Heart left ventricle (tissue), 13 donors: ENCODE data around the gene VSIG2.

ENCODE experiments used
- POLR2A ChIP-seq, 2 donors: fragments of 450-650 bp; IDR thresholded peaks; one replicate each; pipeline ENCODE4 v1.6.1; 2017; ENCODE audit warnings: antibody characterized with exemption in 2 of 2, mild to moderate bottlenecking in 2 of 2, moderate library complexity in 2 of 2
- TF ChIP-seq, protein P1 (sequence below), 12 donors: fragments of 200-600 bp; sonication (generic) in 4 of 12; IDR thresholded peaks; one replicate each; pipeline versions ENCODE4 v1.5.0 to v1.8.0; 2018 to 2022; ENCODE audit warnings: antibody characterized with exemption in 12 of 12, mild to moderate bottlenecking in 5 of 12
- donor health status: ischemic (EF 13 %, LVEDD 7.1; RV severe dilation, severe dysfunction).
- donor health status: DM: no; HTN: yes; CAD: no.
- donor health status: DM: no; HTN: no; CAD: no.
- donor health status: ischemic (EF 25% LVEDD 6.9; RV normal size, moderate dysfunction).
- donor health status: ischemic (EF 25% LVEDD 5.7; RV mildly dilated, moderate dysfunction).
- donor health status: ischemic (EF 35%, LVEDD 5.7; RV mildly dilated, moderate dysfunction).
- donor health status: nonischemic (EF 11% LVEDD 7.7; RV severe dilation, severe dysfunction).
- donor health status: DM: yes; HTN: yes; CAD: no.
- donor health status: PGD.
- donor health status: ischemic (EF 29% LVEDD 5.4; RV normal size, mild dysfunction).
- donor health status: nonischemic (EF 23%, LVEDD 6.1; RV moderate dilation, normal function).

DNA sequence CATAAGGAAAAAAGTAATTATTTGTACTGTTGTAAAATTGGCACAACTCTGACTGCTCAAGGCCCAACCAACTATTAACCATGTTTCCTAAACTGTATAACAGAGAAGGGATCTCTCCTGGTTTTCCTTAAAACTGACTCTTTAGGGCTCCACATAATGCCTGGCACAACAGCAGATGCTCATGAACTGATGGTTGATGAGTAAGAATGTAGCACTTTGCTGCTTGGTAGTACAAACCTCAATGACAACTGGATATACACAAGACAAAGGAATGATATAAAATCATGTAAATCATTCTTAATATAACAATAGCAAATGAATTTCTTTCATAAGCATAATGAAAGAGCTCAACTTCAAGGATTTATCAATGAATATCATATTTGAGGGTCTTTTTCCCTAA, 36.5 kb upstream of the VSIG2 start:
- TF ChIP-seq, protein P1, sequence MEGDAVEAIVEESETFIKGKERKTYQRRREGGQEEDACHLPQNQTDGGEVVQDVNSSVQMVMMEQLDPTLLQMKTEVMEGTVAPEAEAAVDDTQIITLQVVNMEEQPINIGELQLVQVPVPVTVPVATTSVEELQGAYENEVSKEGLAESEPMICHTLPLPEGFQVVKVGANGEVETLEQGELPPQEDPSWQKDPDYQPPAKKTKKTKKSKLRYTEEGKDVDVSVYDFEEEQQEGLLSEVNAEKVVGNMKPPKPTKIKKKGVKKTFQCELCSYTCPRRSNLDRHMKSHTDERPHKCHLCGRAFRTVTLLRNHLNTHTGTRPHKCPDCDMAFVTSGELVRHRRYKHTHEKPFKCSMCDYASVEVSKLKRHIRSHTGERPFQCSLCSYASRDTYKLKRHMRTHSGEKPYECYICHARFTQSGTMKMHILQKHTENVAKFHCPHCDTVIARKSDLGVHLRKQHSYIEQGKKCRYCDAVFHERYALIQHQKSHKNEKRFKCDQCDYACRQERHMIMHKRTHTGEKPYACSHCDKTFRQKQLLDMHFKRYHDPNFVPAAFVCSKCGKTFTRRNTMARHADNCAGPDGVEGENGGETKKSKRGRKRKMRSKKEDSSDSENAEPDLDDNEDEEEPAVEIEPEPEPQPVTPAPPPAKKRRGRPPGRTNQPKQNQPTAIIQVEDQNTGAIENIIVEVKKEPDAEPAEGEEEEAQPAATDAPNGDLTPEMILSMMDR (IDR thresholded peaks at IDR 0.05) = no peak
- TF ChIP-seq POLR2A (IDR thresholded peaks at IDR 0.05) = no peak
